Tibial artery (tissue), 4 donors: Measurements from ENCODE around the gene PLA2G2D.

Experiments
- DNase-seq, 2 donors: peaks; one replicate each; pipeline ENCODE4 v3.0.0-alpha.2; 2019
- H3K27ac ChIP-seq, 2 donors: fragments of 200-600 bp; sonication (generic) in 1 of 2; 1 replicate in 1 of 2; 2 replicates in 1 of 2; pipeline ENCODE4 v1.5.1; 2018 to 2019; ENCODE audit warnings: mild to moderate bottlenecking in 1 of 2
- H3K27me3 ChIP-seq, 2 donors: fragments of 200-600 bp; sonication (generic) in 1 of 2; one replicate each; pipeline versions ENCODE4 v1.5.1 to v1.6.0; 2016 to 2019
- H3K36me3 ChIP-seq, 3 donors: fragments of 200-600 bp; sonication (generic) in 2 of 3; one replicate each; pipeline ENCODE4 v1.5.1; 2016 to 2019; ENCODE audit warnings: mild to moderate bottlenecking in 2 of 3
- H3K4me1 ChIP-seq, 4 donors: fragments of 200-600 bp; sonication (generic) in 2 of 4; 1 replicate in 3 of 4; 2 replicates in 1 of 4; pipeline ENCODE4 v1.5.1; 2016 to 2019
- H3K4me3 ChIP-seq, 2 donors: fragments of 200-600 bp; sonication (generic) in 1 of 2; 1 replicate in 1 of 2; 2 replicates in 1 of 2; pipeline ENCODE4 v1.5.1; 2018 to 2019; ENCODE audit warnings: mild to moderate bottlenecking in 2 of 2
- H3K9me3 ChIP-seq, 3 donors: fragments of 200-600 bp; sonication (generic) in 1 of 3; one replicate each; pipeline ENCODE4 v1.5.1; 2016 to 2019
- CTCF ChIP-seq, 2 experiments: fragments of 200-600 bp in 1 of 2; fragments of 450-650 bp in 1 of 2; IDR thresholded peaks; one replicate each; pipeline ENCODE4 v1.5.1; 2017 to 2019; ENCODE audit warnings: antibody characterized with exemption in 2 of 2, mild to moderate bottlenecking in 1 of 2, moderate library complexity in 1 of 2
- intact Hi-C: fragments of 100-400 bp; cut with DNase I; formaldehyde crosslinking; loops from one replicate; pipeline ENCODE4 v1.15.0; 2023; ENCODE audit warnings: low total_unique reads

PLA2G2D gene

GRCh38 chr1:20074055-20074724 lies 45.1 kb downstream of the PLA2G2D start:
- Histone ChIP-seq H3K36me3 (no peaks in the 10 kb centered on the region), H3K4me3 (no peak overlapping the region), H3K27ac (no peak overlapping the region), H3K27me3 (no peaks in the 10 kb centered on the region), H3K4me1 (peaks cover 0 to 24% (median 5%) of the 10 kb centered on the region in 4 donors), H3K9me3 (no peaks in the 10 kb centered on the region)
- TF ChIP-seq CTCF (IDR thresholded peaks at IDR 0.05) = no peak
- intact Hi-C loops = no loop called here
- no peak for DNase-seq

- H3K36me3 ChIP-seq = no peaks in the 10 kb centered on the region
These were observed 46.1 kb downstream of the PLA2G2D start for GRCh38 chr1:20073256-20073655.

GRCh38 chr1:20072771-20073170 lies 46.6 kb downstream of the PLA2G2D start:
- intact Hi-C loops = no loop called here
- TF ChIP-seq CTCF (IDR thresholded peaks at IDR 0.05) = no peak
- H3K27ac ChIP-seq = no peak overlapping the region

More at GRCh38 chr1:20073256-20073655, 46.1 kb downstream of the PLA2G2D start:
- intact Hi-C loops = no loop called here
- Histone ChIP-seq H3K27me3 (no peaks in the 10 kb centered on the region), H3K4me3 (no peak overlapping the region), H3K9me3 (no peaks in the 10 kb centered on the region), H3K4me1 (peaks cover 0 to 28% (median 6%) of the 10 kb centered on the region in 4 donors), H3K27ac (no peak overlapping the region)
- no peak for TF ChIP-seq CTCF (IDR thresholded peaks at IDR 0.05)
- DNase-seq = no peak

GRCh38 chr1:20071416-20071815 lies 47.9 kb downstream of the PLA2G2D start:
- H3K4me1 ChIP-seq = peaks cover 0 to 28% (median 6%) of the 10 kb centered on the region in 4 donors

More at GRCh38 chr1:20072771-20073170, 46.6 kb downstream of the PLA2G2D start:
- DNase-seq = no peak
- H3K4me1 ChIP-seq = peaks cover 0 to 28% (median 6%) of the 10 kb centered on the region in 4 donors
- H3K36me3 ChIP-seq = no peaks in the 10 kb centered on the region
- H3K27me3 ChIP-seq = no peaks in the 10 kb centered on the region
- no peak overlapping the region for H3K4me3 ChIP-seq
- no peaks in the 10 kb centered on the region for H3K9me3 ChIP-seq

GRCh38 chr1:20070357-20070756 lies 49.0 kb downstream of the PLA2G2D start:
- intact Hi-C loops = no loop called here
- no peaks in the 10 kb centered on the region for H3K36me3 ChIP-seq
- no peak for TF ChIP-seq CTCF (IDR thresholded peaks at IDR 0.05)
- no peaks in the 10 kb centered on the region for H3K27me3 ChIP-seq
- DNase-seq = no peak
- H3K9me3 ChIP-seq = no peaks in the 10 kb centered on the region
- H3K27ac ChIP-seq = peak overlapping the region; percentile 49 to 66
- H3K4me3 ChIP-seq = peak overlapping the region; percentile 44 to 51
- H3K4me1 ChIP-seq = peaks cover 0 to 28% (median 6%) of the 10 kb centered on the region in 4 donors

More at GRCh38 chr1:20071416-20071815, 47.9 kb downstream of the PLA2G2D start:
- H3K36me3 ChIP-seq = no peaks in the 10 kb centered on the region
- no peak overlapping the region for H3K27ac ChIP-seq
- no peak for DNase-seq
- intact Hi-C loops = no loop called here
- TF ChIP-seq CTCF (IDR thresholded peaks at IDR 0.05) = no peak
- H3K27me3 ChIP-seq = no peaks in the 10 kb centered on the region
- no peaks in the 10 kb centered on the region for H3K9me3 ChIP-seq
- H3K4me3 ChIP-seq = peak overlapping the region in 1 of 2 donors; percentile 51
